GM13976 (cell line): ENCODE results near the gene ZNF414.

ENCODE experiments used
- DNase-seq: peaks from one replicate; pipeline ENCODE4 v3.0.0; 2012; ENCODE audit warnings: low spot score
- in situ Hi-C: fragments of 300-500 bp; cut with MboI; formaldehyde crosslinking; loops from one replicate; pipeline ENCODE4 v1.12.0; 2022; ENCODE audit warnings: low sequenced_read_pairs, mixed read lengths, inconsistent platforms; ENCODE audit not compliant: unreplicated experiment
- TF ChIP-seq, protein P1 (sequence below): IDR thresholded peaks from 2 replicates; pipeline ENCODE4 v1.5.1; 2012; ENCODE audit warnings: borderline replicate concordance, mild to moderate bottlenecking; ENCODE audit not compliant: insufficient read depth; ENCODE audit errors: extremely low read depth, missing control alignments, control extremely low read depth

The ZNF414 gene

DNA sequence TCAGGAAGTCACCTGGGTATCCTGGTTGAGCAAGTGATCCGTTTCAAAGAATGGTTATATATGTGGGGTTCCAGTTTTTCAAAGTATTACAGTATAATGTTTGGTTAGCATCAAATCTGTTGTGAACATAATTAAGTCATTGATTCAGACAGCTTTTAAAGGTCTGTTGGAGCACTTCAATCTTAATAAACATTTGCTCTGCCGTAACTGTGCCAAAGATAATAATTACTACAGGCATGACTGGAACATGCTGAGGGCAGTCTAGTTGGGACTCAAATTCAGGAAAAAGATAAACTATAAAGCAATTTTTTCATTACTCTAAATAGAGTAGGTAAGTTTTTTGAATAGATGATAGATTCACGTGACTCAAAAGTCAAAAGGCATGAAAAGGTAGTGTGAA, 45.8 kb downstream of the ZNF414 start:
- in situ Hi-C loops: no loop called here
- TF ChIP-seq, protein P1, sequence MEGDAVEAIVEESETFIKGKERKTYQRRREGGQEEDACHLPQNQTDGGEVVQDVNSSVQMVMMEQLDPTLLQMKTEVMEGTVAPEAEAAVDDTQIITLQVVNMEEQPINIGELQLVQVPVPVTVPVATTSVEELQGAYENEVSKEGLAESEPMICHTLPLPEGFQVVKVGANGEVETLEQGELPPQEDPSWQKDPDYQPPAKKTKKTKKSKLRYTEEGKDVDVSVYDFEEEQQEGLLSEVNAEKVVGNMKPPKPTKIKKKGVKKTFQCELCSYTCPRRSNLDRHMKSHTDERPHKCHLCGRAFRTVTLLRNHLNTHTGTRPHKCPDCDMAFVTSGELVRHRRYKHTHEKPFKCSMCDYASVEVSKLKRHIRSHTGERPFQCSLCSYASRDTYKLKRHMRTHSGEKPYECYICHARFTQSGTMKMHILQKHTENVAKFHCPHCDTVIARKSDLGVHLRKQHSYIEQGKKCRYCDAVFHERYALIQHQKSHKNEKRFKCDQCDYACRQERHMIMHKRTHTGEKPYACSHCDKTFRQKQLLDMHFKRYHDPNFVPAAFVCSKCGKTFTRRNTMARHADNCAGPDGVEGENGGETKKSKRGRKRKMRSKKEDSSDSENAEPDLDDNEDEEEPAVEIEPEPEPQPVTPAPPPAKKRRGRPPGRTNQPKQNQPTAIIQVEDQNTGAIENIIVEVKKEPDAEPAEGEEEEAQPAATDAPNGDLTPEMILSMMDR: no peak
- DNase-seq: no peak

DNA sequence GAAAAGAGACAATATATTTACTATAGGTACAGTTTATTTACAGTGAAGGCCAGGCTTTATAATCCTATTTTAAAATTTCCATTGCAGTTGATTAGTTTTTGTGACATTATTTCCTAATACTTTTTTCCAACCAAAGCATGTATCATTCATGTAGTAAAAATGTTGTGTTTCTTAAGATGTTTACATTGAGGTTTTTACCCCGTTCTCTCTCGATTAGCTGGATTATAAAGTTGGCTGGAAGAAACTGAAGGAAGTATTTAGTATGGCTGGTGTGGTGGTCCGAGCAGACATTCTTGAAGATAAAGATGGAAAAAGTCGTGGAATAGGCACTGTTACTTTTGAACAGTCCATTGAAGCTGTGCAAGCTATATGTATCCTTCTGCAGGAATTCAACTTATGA, 47.9 kb downstream of the ZNF414 start:
- in situ Hi-C loops: no loop called here
- no peak for DNase-seq
- TF ChIP-seq, protein P1: no peak

DNA sequence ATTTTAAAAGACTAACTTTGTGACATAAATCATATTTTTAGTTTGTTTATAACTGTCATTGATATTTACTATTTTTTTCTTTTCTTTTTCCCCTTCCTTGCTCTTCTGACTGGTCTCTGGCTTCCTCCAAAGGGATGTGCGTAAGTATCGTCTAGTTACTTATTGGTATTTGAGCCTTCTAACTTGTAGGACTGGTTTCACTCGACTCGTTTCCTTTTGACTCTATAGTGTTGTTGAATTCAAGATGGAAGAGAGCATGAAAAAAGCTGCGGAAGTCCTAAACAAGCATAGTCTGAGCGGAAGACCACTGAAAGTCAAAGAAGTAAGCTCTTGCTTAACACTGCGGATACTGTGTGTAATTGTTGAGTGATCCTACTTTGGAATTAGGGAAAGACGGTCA, 50.6 kb downstream of the ZNF414 start:
- in situ Hi-C loops: no loop called here
- TF ChIP-seq, protein P1: no peak
- no peak for DNase-seq

DNA sequence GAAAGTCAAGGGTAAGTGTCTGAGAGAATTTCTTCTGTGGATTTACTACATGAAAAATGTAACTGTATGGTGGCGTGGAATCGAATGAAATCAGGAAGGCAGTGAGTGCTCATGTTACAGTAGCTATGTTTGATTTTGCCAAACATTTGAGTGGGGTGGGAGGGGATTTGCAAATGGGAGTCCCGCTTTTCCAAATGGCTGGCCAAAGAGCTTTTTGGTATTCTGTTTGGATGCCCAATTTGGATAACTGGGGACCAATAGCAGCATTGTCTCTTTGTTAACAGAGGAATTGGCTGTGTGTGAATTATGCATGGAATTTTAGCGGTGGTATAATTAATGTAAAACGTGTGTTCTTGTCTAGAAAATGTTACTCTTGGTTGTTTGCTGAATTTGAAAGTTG, 51.4 kb downstream of the ZNF414 start:
- in situ Hi-C loops: no loop called here
- TF ChIP-seq, protein P1: no peak

DNA sequence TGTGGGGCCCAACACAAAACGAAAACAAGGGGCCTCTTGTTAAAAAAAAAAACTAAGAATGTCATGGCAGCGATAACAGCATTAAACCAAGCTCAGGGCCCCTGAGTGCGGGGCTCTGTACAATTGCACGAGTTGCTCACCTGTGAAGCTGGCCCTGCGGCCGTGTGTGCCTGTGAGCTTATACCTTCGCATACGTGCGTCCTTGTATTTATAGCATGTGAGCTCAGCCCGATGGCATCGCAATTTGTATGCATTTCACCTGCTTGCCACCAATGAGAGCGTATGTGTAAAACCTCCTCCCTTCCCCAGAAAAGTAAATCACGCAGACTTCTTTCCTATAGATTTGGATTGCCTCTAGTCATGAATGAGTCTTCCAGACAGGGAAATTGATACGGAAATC, 52.1 kb downstream of the ZNF414 start:
- no peak for DNase-seq
- TF ChIP-seq, protein P1: no peak
- in situ Hi-C loops: no loop called here

More for the DNA sequence above, 51.4 kb downstream of the ZNF414 start:
- DNase-seq: no peak

DNA sequence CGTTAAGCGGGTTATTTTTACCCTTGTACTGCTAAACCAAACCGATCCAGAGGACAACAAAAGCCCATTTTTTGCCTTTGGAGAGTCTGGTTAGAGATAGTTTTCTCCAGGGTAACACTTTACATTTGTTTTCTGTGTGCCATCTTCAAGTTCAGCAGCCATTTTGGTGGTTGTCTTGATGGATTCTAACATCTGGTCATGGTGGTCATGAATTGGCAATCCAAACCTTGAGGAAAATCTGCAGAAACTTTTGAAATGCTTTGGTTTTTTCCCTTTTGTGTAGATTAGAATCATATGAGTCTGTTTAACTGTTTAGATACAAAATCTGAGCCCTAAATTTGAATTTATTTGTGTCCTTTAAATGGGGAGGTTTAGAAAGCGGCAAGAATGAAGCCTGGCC, 52.6 kb downstream of the ZNF414 start:
- in situ Hi-C loops: no loop called here

More for the DNA sequence above, 52.6 kb downstream of the ZNF414 start:
- no peak for DNase-seq
- TF ChIP-seq, protein P1: no peak
